ENCODE measurements around the gene LRBA.
A peak's percentile ranks its signal among the peaks of the same experiment; 100 is the strongest.
"Not testable (repeated sequence)": the region's sequence is repeated elsewhere in the genome, so short reads cannot be mapped to it uniquely, and the experiment has no call there.

Gene LRBA

GRCh38 chr4:150411520-150411919 lies 603.6 kb downstream of the LRBA start:
- no peak for DNase-seq (ENCODE audit: low spot score)

GRCh38 chr4:150402871-150403272 lies 612.2 kb downstream of the LRBA start:
- DNase-seq (ENCODE audit: low spot score), result peak; percentile 4

GRCh38 chr4:150401083-150401687 lies 613.9 kb downstream of the LRBA start:
- DNase-seq (ENCODE audit: low spot score), result no peak

GRCh38 chr4:150395872-150396271 lies 619.2 kb downstream of the LRBA start:
- no peak for DNase-seq (ENCODE audit: low spot score)

GRCh38 chr4:150394046-150394445 lies 621.0 kb downstream of the LRBA start:
- DNase-seq (ENCODE audit: low spot score), result no peak

GRCh38 chr4:150391052-150391451 lies 624.0 kb downstream of the LRBA start:
- DNase-seq (ENCODE audit: low spot score), result no peak

- DNase-seq (ENCODE audit: low spot score), result no peak
These were observed 624.6 kb downstream of the LRBA start for GRCh38 chr4:150390531-150390910.

GRCh38 chr4:150389896-150390530 lies 625.1 kb downstream of the LRBA start:
- DNase-seq (ENCODE audit: low spot score), result no peak

- no peak for DNase-seq (ENCODE audit: low spot score)
These were observed 627.1 kb downstream of the LRBA start for GRCh38 chr4:150387981-150388380.

- not testable (repeated sequence) for DNase-seq (ENCODE audit: low spot score)
These were observed 628.7 kb downstream of the LRBA start for GRCh38 chr4:150386415-150386814.

- no peak for DNase-seq (ENCODE audit: low spot score)
These were observed 629.5 kb downstream of the LRBA start for GRCh38 chr4:150385606-150386005.

GRCh38 chr4:150384249-150384648 lies 630.8 kb downstream of the LRBA start:
- no peak for DNase-seq (ENCODE audit: low spot score)

GRCh38 chr4:150382028-150382427 lies 633.1 kb downstream of the LRBA start:
- DNase-seq (ENCODE audit: low spot score), result no peak

- DNase-seq (ENCODE audit: low spot score), result no peak
These were observed 633.5 kb downstream of the LRBA start for GRCh38 chr4:150381609-150382008.

- DNase-seq (ENCODE audit: low spot score), result no peak
These were observed 634.0 kb downstream of the LRBA start for GRCh38 chr4:150381036-150381435.

GRCh38 chr4:150379454-150379853 lies 635.6 kb downstream of the LRBA start:
- no peak for DNase-seq (ENCODE audit: low spot score)

GRCh38 chr4:150375025-150375424 lies 640.1 kb downstream of the LRBA start:
- DNase-seq (ENCODE audit: low spot score), result no peak

- no peak for DNase-seq (ENCODE audit: low spot score)
These were observed 643.2 kb downstream of the LRBA start for GRCh38 chr4:150371869-150372268.

GRCh38 chr4:150369434-150370380 lies 645.4 kb downstream of the LRBA start:
- DNase-seq (ENCODE audit: low spot score), result no peak

GRCh38 chr4:150368667-150369066 lies 646.4 kb downstream of the LRBA start:
- DNase-seq (ENCODE audit: low spot score), result no peak

GRCh38 chr4:150367326-150367725 lies 647.8 kb downstream of the LRBA start:
- no peak for DNase-seq (ENCODE audit: low spot score)

GRCh38 chr4:150366487-150366999 lies 648.5 kb downstream of the LRBA start:
- DNase-seq (ENCODE audit: low spot score), result no peak

Measured in HuH-7 (cell line).